ENCODE results near the gene RFWD3. TPM values are rescaled to one million over a fixed set of nuclear protein-coding genes. Genes with fewer than 3 reads are reported as not detected.

RFWD3 gene
- total and polyA plus RNA-seq, 2 donors = 6.9 to 20.9 TPM

DNA sequence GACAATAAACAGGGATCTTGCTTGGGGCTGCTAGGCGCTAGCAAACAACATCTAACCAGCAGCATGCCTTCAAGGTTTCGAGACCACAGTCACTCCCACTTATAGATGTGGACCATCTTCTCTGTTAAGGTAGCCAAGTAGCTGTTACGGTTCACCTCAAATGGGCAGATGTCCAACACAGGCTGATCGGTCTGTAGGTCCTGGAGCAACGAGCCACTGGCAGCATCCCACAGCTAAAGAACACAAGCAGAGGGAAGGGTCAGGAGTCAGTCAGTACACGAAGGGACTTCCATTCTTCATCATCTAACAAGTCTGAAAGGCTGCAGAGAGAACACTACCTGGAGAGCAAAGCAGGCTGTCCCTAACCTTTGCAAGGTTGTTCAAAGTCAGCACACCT is 42.8 kb downstream of the RFWD3 start:
- H3K27ac ChIP-seq (ENCODE audit: low read depth) = no peak overlapping the region
- H3K4me3 ChIP-seq (ENCODE audit: low read depth, low read length) = no peak overlapping the region
- H3K4me1 ChIP-seq (ENCODE audit: insufficient read depth) = no peaks in the 10 kb centered on the region
- WGBS = 86% methylated on average over 6 of the region's 6 CpGs
- H3K36me3 ChIP-seq (ENCODE audit: insufficient read depth) = peaks cover 7% of the 10 kb centered on the region
- no peak for DNase-seq (ENCODE audit: extremely low spot score)

DNA sequence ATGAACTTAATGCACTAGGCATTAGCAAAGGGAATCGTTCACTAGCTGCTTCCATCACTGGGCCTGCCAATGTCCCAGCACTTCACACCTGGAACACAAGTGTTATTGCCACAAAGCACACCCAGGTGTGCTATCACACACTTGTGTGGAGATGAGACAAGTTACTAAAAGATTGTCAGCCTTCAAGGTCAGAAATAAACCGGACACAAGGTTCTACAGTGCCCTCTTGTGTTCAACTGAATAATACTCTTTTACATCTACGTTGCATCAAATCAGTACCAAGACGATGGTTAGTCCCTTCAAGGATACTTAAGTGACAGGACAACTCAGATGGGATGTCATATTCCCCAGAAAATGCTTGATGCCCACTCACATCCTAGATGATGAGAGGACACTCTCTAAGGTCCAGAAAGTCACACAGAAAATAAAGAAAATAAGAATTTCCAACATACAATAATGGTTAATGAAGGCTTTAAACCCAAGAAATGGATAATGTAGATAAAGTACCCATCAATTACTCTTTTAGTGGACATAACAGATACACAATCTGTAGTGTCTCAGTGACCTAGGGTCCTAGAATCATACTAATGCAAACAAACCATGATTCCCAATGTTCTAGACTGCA is 43.4 kb downstream of the RFWD3 start:
- Histone ChIP-seq H3K4me1 (ENCODE audit: insufficient read depth) (no peaks in the 10 kb centered on the region), H3K4me3 (ENCODE audit: low read depth, low read length) (no peak overlapping the region), H3K36me3 (ENCODE audit: insufficient read depth) (peaks cover 7% of the 10 kb centered on the region), H3K27ac (ENCODE audit: low read depth) (no peak overlapping the region)
- no peak for DNase-seq (ENCODE audit: extremely low spot score)
- WGBS = 32% methylated on average over 4 of the region's 4 CpGs

DNA sequence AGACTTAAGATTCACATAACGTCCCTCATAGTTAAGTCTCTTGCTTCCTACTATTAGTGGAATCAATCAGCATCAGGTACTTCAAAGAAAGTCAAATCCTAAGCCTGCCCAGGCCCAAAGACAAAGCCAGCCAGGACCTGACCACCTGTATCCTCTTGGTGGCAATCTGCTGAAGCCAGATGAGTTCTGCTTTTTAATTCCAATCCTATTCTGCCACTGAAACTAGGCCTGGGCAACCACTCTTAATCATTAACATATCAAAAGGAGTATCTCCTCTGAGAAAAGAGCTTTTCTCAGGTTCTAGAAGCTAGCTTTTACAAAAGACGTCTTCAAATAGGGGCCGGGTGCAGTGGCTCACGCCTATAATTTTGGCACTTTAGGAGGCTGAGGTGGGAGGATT is 44.7 kb downstream of the RFWD3 start:
- H3K36me3 ChIP-seq (ENCODE audit: insufficient read depth) = peaks cover 7% of the 10 kb centered on the region
- 93% methylated on average over 4 of the region's 4 CpGs for WGBS
- no peak for DNase-seq (ENCODE audit: extremely low spot score)
- no peaks in the 10 kb centered on the region for H3K4me1 ChIP-seq (ENCODE audit: insufficient read depth)
- no peak overlapping the region for H3K27ac ChIP-seq (ENCODE audit: low read depth)
- H3K4me3 ChIP-seq (ENCODE audit: low read depth, low read length) = no peak overlapping the region

DNA sequence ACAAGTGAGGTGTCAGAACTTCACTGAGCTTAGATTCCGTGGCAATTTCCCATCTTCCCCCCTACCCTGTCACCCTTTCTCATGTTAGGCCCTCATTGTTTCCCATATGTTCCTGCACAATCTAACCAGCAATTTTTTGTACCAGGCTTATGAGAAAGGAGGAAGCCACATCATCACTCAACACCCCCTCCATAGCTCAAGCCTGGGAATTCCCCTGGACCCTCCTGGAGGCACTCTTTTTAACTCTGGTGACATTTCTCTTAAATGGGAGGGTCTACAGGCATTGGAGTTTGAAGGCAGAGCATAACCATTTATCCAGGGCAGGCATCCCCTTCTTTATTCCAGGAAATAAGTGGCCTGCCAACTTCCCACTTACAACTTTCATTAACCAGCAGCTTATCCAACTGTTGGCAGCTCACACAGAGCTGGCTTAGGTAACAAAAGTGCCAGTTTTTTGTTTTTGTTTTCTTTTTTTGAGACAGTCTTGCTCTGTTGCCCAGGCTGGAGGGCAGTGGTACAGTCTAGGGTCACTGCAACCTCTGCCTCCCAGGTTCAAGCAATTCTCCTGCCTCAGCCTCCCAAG is 49.4 kb downstream of the RFWD3 start:
- DNase-seq (ENCODE audit: extremely low spot score) = no peak
- H3K36me3 ChIP-seq (ENCODE audit: insufficient read depth) = peaks cover 4% of the 10 kb centered on the region
- 96% methylated on average over 1 of the region's 1 CpG for WGBS
- H3K27ac ChIP-seq (ENCODE audit: low read depth) = no peak overlapping the region
- H3K4me3 ChIP-seq (ENCODE audit: low read depth, low read length) = no peak overlapping the region
- H3K4me1 ChIP-seq (ENCODE audit: insufficient read depth) = no peaks in the 10 kb centered on the region

DNA sequence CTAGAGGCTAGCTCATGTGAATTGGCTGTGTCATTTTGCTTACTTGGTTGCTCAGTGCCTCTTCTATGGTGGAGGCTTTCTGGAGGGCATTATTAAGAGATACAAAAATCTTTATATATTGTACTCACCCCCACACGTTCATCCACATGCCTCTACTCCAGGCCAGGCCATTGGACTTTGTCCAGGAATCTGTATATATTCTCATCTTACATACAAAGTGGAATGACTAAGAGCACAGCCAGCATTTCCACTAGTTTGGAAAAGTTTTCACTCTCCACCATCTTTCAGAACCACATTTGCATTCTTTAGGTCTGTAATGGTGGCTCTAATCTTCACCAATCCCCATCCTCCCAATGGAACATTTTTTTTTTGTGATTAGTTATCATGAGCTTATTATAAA is 55.0 kb downstream of the RFWD3 start:
- H3K36me3 ChIP-seq (ENCODE audit: insufficient read depth) = no peaks in the 10 kb centered on the region
- no peaks in the 10 kb centered on the region for H3K4me1 ChIP-seq (ENCODE audit: insufficient read depth)
- no peak for DNase-seq (ENCODE audit: extremely low spot score)
- H3K4me3 ChIP-seq (ENCODE audit: low read depth, low read length) = no peak overlapping the region
- WGBS = 38% methylated on average over 1 of the region's 1 CpG
- no peak overlapping the region for H3K27ac ChIP-seq (ENCODE audit: low read depth)

DNA sequence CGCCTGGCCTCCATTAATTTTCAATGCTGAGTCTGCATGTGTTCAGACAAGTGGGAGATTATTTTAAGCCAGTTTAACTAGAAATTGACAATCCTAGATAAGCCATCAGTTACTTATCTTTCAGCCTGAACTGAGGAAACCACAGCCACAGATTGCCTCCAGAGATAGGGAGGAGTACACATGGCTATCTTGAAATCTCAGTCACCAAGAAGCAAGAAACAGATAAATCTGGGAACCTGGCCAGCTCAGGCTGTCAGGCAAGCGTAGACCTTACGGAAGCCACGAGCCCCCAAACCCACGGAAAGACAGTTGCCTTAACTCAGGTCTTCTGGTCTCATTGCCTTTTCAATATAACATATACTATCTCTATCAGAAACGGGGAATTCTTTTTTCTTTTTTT is 57.7 kb downstream of the RFWD3 start:
- DNase-seq (ENCODE audit: extremely low spot score) = no peak
- Histone ChIP-seq H3K36me3 (ENCODE audit: insufficient read depth) (no peaks in the 10 kb centered on the region), H3K4me1 (ENCODE audit: insufficient read depth) (peaks cover 2% of the 10 kb centered on the region), H3K27ac (ENCODE audit: low read depth) (no peak overlapping the region), H3K4me3 (ENCODE audit: low read depth, low read length) (no peak overlapping the region)
- WGBS = 64% methylated on average over 6 of the region's 6 CpGs

DNA sequence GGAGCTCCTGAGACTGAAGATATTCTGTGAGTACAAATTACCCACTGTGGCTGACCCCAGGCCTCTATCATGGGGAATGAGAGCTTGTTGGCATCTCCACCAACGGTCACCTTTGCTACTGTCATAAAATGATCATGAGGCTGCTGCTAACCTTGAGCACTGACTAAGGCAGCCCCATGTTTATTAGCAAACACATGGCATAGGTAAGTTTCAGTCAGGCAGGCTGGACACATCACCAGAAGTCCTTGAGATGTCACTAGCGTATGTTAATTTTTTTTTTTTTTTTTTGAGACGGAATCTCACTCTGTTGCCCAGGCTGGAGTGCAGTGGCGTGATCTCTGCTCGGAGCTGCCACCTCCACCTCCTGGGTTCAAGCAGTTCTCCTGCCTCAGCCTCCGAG is 58.3 kb downstream of the RFWD3 start:
- WGBS = 75% methylated on average over 6 of the region's 6 CpGs
- Histone ChIP-seq H3K36me3 (ENCODE audit: insufficient read depth) (no peaks in the 10 kb centered on the region), H3K27ac (ENCODE audit: low read depth) (no peak overlapping the region), H3K4me3 (ENCODE audit: low read depth, low read length) (no peak overlapping the region), H3K4me1 (ENCODE audit: insufficient read depth) (peaks cover 2% of the 10 kb centered on the region)
- no peak for DNase-seq (ENCODE audit: extremely low spot score)

DNA sequence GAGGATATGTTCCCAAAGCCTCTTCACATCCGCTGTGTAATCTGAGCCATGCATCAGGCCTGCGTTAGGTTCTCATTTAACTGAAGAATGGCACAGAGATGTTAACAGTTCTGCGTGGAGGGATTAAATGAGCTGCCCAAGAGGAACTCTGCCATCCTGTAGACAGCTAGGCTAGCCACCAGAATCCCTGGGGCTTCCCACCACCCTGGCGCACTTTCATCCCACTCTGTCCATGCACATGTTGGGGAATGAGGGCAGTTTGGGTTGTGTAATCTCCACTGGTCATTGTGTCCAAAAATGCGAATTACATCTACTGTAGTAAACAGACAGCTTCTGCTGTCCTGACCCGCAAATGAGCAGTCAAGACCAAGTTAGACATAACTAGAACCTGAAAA is 58.7 kb downstream of the RFWD3 start:
- H3K4me3 ChIP-seq (ENCODE audit: low read depth, low read length) = no peak overlapping the region
- no peaks in the 10 kb centered on the region for H3K36me3 ChIP-seq (ENCODE audit: insufficient read depth)
- H3K27ac ChIP-seq (ENCODE audit: low read depth) = no peak overlapping the region
- WGBS = 58% methylated on average over 6 of the region's 6 CpGs
- no peak for DNase-seq (ENCODE audit: extremely low spot score)
- H3K4me1 ChIP-seq (ENCODE audit: insufficient read depth) = peaks cover 2% of the 10 kb centered on the region

DNA sequence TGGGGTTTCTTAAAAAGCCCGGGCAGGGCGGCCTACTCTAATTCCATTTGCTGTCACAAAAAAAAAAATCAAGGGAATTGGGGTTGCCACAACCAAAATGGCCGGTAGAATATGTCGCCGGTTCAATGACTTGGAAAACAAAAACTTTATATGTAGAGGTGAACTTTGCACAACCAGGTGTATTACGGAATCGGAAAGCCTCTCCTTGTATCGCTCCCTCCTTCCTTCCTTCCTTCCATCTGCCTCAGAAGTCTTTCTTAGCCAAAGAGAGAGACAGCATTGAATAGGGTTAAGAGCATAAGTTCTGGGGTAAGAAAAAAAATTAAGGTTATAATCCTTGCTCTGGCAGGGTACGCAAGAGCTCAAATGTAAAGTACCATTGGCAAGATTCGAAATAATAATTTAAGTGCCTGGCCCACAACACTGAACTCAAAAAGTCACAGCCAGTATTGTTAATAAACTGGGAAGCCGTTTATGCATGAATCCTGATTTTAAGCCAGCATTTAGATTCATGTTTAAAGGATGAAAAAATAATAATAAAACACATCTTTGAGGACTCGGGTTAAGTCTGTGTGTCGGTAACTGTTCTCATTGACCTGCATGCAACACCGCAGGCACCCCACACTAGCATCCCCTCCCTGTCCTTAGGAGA is 59.2 kb downstream of the RFWD3 start:
- peak; percentile 50 for DNase-seq (ENCODE audit: extremely low spot score)
- H3K4me1 ChIP-seq (ENCODE audit: insufficient read depth) = peaks cover 2% of the 10 kb centered on the region
- WGBS = 11% methylated on average over 14 of the region's 14 CpGs

DNA sequence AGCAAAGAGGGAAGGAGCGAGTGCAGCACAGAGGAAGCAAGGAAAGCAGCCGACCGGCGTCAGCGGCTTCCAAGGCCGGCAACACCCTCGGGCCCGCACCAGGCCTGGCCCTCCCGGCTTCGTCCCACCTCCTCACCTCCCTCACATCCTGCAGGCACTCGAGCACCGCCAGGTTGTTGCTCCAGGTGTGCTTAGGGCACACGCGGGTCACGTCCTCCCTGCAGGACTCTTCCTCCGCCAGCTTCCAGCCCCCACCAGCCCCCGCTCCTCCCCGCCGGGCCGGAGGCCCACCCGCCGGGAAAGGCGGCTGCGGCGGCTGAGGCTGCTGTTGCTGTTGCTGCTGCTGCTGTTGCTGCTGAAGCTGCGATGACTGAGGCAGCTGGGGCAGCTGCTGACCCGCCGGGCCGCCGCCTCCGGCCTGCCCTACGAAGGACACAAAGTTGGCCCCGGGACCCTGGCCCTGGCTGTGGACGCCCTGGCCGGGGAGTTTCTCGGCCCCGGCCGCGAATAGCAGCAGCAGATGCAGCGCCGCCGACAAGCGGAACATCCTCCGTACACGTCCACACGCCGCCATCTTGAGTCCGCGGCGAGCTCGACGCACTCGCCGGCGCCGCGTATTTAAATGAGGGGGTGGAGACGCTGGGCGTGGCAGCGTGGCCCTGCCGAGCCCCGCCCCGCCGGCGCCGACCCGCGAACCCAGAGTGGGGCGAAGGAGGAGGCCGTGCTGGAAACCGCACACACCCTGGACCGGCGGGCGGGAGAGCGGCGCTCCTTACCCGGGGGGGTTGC is 60.0 kb downstream of the RFWD3 start, which contains the start of gene GLG1:
TSS of gene GLG1 (minus strand) at position 594 of the 789 bp plus-strand sequence. CDS start at position 574, 20 bp downstream.
- Histone ChIP-seq H3K27ac (ENCODE audit: low read depth) (peak within 1 kb of the TSS; percentile 92), H3K36me3 (ENCODE audit: insufficient read depth) (no peaks in the 10 kb centered on the region), H3K4me1 (ENCODE audit: insufficient read depth) (peaks cover 2% of the 10 kb centered on the region), H3K4me3 (ENCODE audit: low read depth, low read length) (peak within 1 kb of the TSS; percentile 85)
- peak; percentile 81 for DNase-seq (ENCODE audit: extremely low spot score)
- WGBS = under 1% methylated on average over 77 of the region's 77 CpGs

More for the DNA sequence above, 59.2 kb downstream of the RFWD3 start:
- Histone ChIP-seq H3K4me3 (ENCODE audit: low read depth, low read length) (peak overlapping the region; percentile 85), H3K27ac (ENCODE audit: low read depth) (no peak overlapping the region), H3K36me3 (ENCODE audit: insufficient read depth) (no peaks in the 10 kb centered on the region)

DNA sequence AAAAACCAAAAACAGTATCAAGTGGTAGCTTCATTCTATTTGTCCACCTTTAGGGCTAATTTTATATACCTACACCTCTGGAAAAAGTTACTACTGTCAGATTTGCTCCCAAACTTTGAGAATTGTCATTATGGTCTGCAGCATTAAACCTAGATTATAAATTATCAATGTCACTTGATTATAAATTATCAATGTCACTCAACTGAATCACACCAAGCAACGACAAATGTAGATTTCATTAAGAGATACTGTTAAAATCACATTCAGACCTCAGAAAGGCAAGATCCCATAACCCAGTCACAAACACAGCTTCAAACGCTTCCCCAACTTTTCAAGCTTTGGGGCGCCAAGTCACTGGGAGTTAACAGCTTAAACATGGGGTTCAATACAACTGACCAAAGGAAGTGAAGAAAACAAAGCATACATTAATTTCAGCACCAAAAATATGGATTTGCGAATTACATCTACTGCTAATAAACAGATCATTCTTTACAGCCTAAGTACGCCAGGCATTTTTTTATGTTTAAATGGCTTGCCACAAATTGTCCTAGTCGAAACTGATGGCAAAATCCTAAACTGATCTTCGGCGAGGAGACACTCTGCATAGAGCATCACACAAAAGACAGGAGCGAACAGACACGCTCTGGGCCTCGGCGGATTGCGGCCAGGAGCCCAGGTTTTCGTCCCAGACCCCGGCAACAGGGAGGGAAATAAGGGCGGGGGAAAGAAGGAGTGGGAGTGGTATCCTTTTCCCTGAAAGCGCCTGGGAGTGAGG is 60.7 kb downstream of the RFWD3 start:
- no peaks in the 10 kb centered on the region for H3K36me3 ChIP-seq (ENCODE audit: insufficient read depth)
- 3% methylated on average over 17 of the region's 17 CpGs for WGBS
- H3K27ac ChIP-seq (ENCODE audit: low read depth) = no peak overlapping the region
- peak; percentile 20 for DNase-seq (ENCODE audit: extremely low spot score)
- H3K4me1 ChIP-seq (ENCODE audit: insufficient read depth) = peaks cover 2% of the 10 kb centered on the region
- H3K4me3 ChIP-seq (ENCODE audit: low read depth, low read length) = peak overlapping the region; percentile 85

DNA sequence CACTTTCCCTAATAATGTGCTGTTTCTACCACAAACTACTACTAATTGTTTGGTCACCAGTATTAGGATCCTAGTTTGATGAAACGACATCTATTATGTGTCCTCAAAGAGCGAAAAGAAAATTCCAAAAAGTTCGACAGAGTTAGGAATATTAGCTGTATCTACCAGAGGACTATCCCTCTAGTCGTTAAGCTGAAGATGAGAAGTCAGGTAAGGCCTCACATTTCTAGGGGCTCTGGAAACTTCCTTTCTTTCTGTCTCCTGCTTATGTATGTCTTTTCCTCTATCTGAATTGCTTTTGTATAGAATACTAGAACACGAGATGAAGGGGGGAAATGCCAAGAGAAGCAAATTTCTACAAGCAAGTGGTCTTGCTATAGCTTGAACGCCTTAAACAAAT is 61.3 kb downstream of the RFWD3 start:
- 37% methylated on average over 6 of the region's 6 CpGs for WGBS
- no peaks in the 10 kb centered on the region for H3K36me3 ChIP-seq (ENCODE audit: insufficient read depth)
- H3K4me1 ChIP-seq (ENCODE audit: insufficient read depth) = peaks cover 2% of the 10 kb centered on the region
- H3K4me3 ChIP-seq (ENCODE audit: low read depth, low read length) = peak overlapping the region; percentile 85
- no peak overlapping the region for H3K27ac ChIP-seq (ENCODE audit: low read depth)
- no peak for DNase-seq (ENCODE audit: extremely low spot score)

DNA sequence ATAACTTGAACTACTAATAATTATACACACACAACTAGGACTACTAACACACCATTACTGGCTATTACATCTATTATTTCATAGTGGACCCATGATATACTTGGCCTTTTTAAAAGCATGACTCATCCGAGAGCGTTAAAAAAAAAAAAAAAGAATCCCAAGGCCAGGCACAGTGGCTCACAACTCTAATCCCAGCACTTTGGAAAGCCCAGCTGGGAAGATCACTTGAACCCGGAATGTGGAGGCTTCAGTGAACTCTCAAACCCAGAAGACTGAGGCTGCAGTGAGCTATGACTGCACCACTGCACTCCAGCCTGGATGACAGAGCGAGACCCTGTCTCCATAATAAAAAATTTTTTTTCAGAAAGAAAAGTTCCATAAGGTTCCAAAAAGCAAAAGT is 62.8 kb downstream of the RFWD3 start:
- DNase-seq (ENCODE audit: extremely low spot score) = no peak
- Histone ChIP-seq H3K27ac (ENCODE audit: low read depth) (no peak overlapping the region), H3K4me1 (ENCODE audit: insufficient read depth) (peaks cover 2% of the 10 kb centered on the region), H3K36me3 (ENCODE audit: insufficient read depth) (no peaks in the 10 kb centered on the region), H3K4me3 (ENCODE audit: low read depth, low read length) (no peak overlapping the region)
- 53% methylated on average over 4 of the region's 4 CpGs for WGBS
